Mesenchymal stem cell (in vitro differentiated cells and primary cell): ENCODE measurements around the gene SNX24.

Experiments used
- DNase-seq: peaks from one replicate; pipeline ENCODE4 v3.0.0-alpha.2; 2013
- H2AFZ ChIP-seq: one replicate; pipeline ENCODE4 v1.6.1; 2013; ENCODE audit warnings: low read depth, mild to moderate bottlenecking, control low read depth, inconsistent platforms, low read length, moderate library complexity
- H2AK5ac ChIP-seq: 2 replicates; pipeline ENCODE4 v1.6.1; 2013; ENCODE audit warnings: low read length, moderate library complexity, mild to moderate bottlenecking, inconsistent platforms; ENCODE audit not compliant: severe bottlenecking
- H2BK120ac ChIP-seq: one replicate; pipeline ENCODE4 v1.6.1; 2013; ENCODE audit warnings: low read depth, mild to moderate bottlenecking, inconsistent platforms, low read length, moderate library complexity
- H2BK12ac ChIP-seq, 2 experiments: one replicate each; pipeline ENCODE4 v1.6.1; 2013; ENCODE audit warnings: inconsistent platforms in 2 of 2, low read length in 2 of 2, mild to moderate bottlenecking in 2 of 2, moderate library complexity in 2 of 2, control low read depth in 1 of 2
- H2BK15ac ChIP-seq: one replicate; pipeline ENCODE4 v1.6.1; 2013; ENCODE audit warnings: mild to moderate bottlenecking, low read depth, inconsistent platforms; ENCODE audit not compliant: poor library complexity, severe bottlenecking
- H2BK5ac ChIP-seq: 2 replicates; pipeline ENCODE4 v1.6.1; 2013; ENCODE audit warnings: low read depth, mild to moderate bottlenecking, low read length, control low read depth, inconsistent platforms; ENCODE audit not compliant: poor library complexity, severe bottlenecking
- H3K14ac ChIP-seq, 2 experiments: one replicate each; pipeline ENCODE4 v1.6.1; 2013; ENCODE audit warnings: inconsistent platforms in 2 of 2, low read length in 2 of 2, control low read depth in 1 of 2, mild to moderate bottlenecking in 1 of 2, moderate library complexity in 1 of 2
- H3K18ac ChIP-seq, 2 experiments: one replicate each; pipeline ENCODE4 v1.6.1; 2013; ENCODE audit warnings: inconsistent platforms in 2 of 2, low read length in 2 of 2, control low read depth in 1 of 2, low read depth in 1 of 2, mild to moderate bottlenecking in 1 of 2
- H3K23ac ChIP-seq, 2 experiments: one replicate each; pipeline ENCODE4 v1.6.1; 2013; ENCODE audit warnings: inconsistent platforms in 2 of 2, low read length in 2 of 2, mild to moderate bottlenecking in 2 of 2, moderate library complexity in 2 of 2, control low read depth in 1 of 2
- H3K27ac ChIP-seq: 2 replicates; pipeline ENCODE4 v1.5.1; 2013; ENCODE audit warnings: mild to moderate bottlenecking, moderate library complexity, low read length, control low read depth, inconsistent platforms; ENCODE audit not compliant: poor library complexity, severe bottlenecking
- H3K27me3 ChIP-seq, 2 experiments: 2 replicates each; pipeline versions ENCODE4 v1.6.1 to v1.7.0; 2013; ENCODE audit warnings: low read length in 2 of 2, mild to moderate bottlenecking in 2 of 2, moderate library complexity in 2 of 2, control low read depth in 1 of 2, inconsistent platforms in 1 of 2; ENCODE audit not compliant: control insufficient read depth in 1 of 2, insufficient read depth in 1 of 2
- H3K36me3 ChIP-seq, 2 experiments: 2 replicates each; pipeline versions ENCODE4 v1.6.1 to v1.7.0; 2013; ENCODE audit warnings: low read length in 2 of 2, control low read depth in 1 of 2, inconsistent platforms in 1 of 2, low read depth in 1 of 2, mild to moderate bottlenecking in 1 of 2; ENCODE audit not compliant: insufficient read depth in 2 of 2, control insufficient read depth in 1 of 2
- H3K4ac ChIP-seq, 2 experiments: one replicate each; pipeline ENCODE4 v1.6.1; 2013; ENCODE audit warnings: inconsistent platforms in 2 of 2, low read length in 2 of 2, mild to moderate bottlenecking in 2 of 2, moderate library complexity in 2 of 2, control low read depth in 1 of 2, low read depth in 1 of 2
- H3K4me1 ChIP-seq: 2 replicates; pipeline ENCODE4 v1.6.1; 2013; ENCODE audit warnings: low read depth, low read length, control low read depth; ENCODE audit not compliant: control insufficient read depth, insufficient read depth
- H3K4me2 ChIP-seq: 2 replicates; pipeline ENCODE4 v1.6.1; 2013; ENCODE audit warnings: low read length, mild to moderate bottlenecking, inconsistent platforms; ENCODE audit not compliant: poor library complexity, severe bottlenecking
- H3K4me3 ChIP-seq, 2 experiments: 2 replicates each; pipeline versions ENCODE4 v1.5.1 to v1.7.0; 2013; ENCODE audit warnings: low read length in 2 of 2, mild to moderate bottlenecking in 2 of 2, control low read depth in 1 of 2, low read depth in 1 of 2; ENCODE audit not compliant: insufficient read depth in 1 of 2
- H3K79me1 ChIP-seq: replicated peaks from 2 replicates; pipeline ENCODE4 v1.6.1; 2013; ENCODE audit warnings: mild to moderate bottlenecking, control low read depth, low read length, inconsistent platforms; ENCODE audit not compliant: poor library complexity, severe bottlenecking
- H3K9ac ChIP-seq: 2 replicates; pipeline ENCODE4 v1.7.0; 2013; ENCODE audit warnings: mild to moderate bottlenecking, low read length, moderate library complexity
- H3K9me3 ChIP-seq: 2 replicates; pipeline ENCODE4 v1.7.0; 2013; ENCODE audit warnings: mild to moderate bottlenecking, low read length; ENCODE audit not compliant: control insufficient read depth
- H4K8ac ChIP-seq: one replicate; pipeline ENCODE4 v1.6.1; 2013; ENCODE audit warnings: inconsistent platforms, mild to moderate bottlenecking, low read length, moderate library complexity
- H4K91ac ChIP-seq: one replicate; pipeline ENCODE4 v1.6.1; 2013; ENCODE audit warnings: mild to moderate bottlenecking, low read length, inconsistent platforms
- WGBS: methylation state at CpG from one replicate; pipeline ENCODE4 v1.1.7; 2013; ENCODE audit warnings: mixed read lengths; 5-methylcytosine and 5-hydroxymethylcytosine counted together

The SNX24 gene

DNA sequence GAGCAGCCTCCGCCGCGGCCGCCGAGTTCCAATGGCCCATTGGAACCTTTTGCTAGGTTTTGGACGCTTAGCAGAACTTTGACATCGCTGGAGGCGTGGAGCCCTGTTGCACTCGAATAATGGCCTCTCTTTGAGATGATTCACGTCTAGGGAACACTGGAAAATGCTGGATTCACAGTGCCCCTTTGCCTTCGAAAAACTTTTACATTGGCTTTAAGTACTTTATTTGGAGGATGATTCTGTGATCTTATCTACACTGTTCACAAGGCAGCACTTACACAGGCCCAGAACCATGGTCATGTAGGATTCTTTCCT is 191.6 kb downstream of the SNX24 start:
- H3K79me1 ChIP-seq = peaks cover 13% of the 10 kb centered on the region
- H4K8ac ChIP-seq = peak overlapping the region; percentile 95
- H2AFZ ChIP-seq = peak overlapping the region; percentile 90
- H3K9me3 ChIP-seq = no peaks in the 10 kb centered on the region
- peak overlapping the region; percentile 27 for H2BK120ac ChIP-seq
- peak overlapping the region; percentile 84 to 89 for H3K4me3 ChIP-seq
- H3K36me3 ChIP-seq = no peaks in the 10 kb centered on the region
- H3K4me1 ChIP-seq = peaks cover 5% of the 10 kb centered on the region
- peak overlapping the region; percentile 84 to 92 for H3K18ac ChIP-seq
- peak overlapping the region; percentile 68 for H3K4me2 ChIP-seq
- no peaks in the 10 kb centered on the region for H3K27me3 ChIP-seq
- H2BK15ac ChIP-seq = peak overlapping the region; percentile 84
- H3K23ac ChIP-seq = peak overlapping the region in 1 of 2 experiments; percentile 37
- peak overlapping the region; percentile 73 for H3K27ac ChIP-seq
- DNase-seq = no peak
- no peak overlapping the region for H3K14ac ChIP-seq
- peak overlapping the region in 1 of 2 experiments; percentile 60 for H2BK12ac ChIP-seq
- H4K91ac ChIP-seq = no peak overlapping the region
- 2% methylated on average over 11 of the region's 11 CpGs for WGBS
- H3K4ac ChIP-seq = peak overlapping the region; percentile 86 to 87
- H2BK5ac ChIP-seq = no peak overlapping the region
- H3K9ac ChIP-seq = peak overlapping the region; percentile 89
- no peak overlapping the region for H2AK5ac ChIP-seq

DNA sequence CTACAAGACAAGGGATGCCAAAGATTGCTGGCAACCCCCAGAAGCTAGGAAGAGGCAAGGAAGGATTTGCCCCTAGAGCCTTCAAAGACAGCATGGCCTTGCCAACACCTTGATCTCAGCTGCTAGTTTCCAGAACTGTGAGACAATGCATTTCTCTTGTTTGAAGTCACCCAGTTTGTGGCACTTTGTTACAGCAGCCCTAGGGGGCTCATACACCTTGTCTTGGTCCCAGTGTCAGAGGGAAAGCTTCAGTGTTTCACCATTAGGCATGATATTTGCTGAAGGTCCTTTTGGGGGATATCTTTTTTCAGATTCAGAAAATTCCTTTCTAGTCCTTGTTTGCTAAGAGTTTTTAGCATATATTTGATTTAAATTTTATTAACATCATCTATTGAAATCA is 194.3 kb downstream of the SNX24 start:
- H3K9me3 ChIP-seq = no peaks in the 10 kb centered on the region
- H2BK12ac ChIP-seq = no peak overlapping the region
- H4K8ac ChIP-seq = peak overlapping the region; percentile 54

DNA sequence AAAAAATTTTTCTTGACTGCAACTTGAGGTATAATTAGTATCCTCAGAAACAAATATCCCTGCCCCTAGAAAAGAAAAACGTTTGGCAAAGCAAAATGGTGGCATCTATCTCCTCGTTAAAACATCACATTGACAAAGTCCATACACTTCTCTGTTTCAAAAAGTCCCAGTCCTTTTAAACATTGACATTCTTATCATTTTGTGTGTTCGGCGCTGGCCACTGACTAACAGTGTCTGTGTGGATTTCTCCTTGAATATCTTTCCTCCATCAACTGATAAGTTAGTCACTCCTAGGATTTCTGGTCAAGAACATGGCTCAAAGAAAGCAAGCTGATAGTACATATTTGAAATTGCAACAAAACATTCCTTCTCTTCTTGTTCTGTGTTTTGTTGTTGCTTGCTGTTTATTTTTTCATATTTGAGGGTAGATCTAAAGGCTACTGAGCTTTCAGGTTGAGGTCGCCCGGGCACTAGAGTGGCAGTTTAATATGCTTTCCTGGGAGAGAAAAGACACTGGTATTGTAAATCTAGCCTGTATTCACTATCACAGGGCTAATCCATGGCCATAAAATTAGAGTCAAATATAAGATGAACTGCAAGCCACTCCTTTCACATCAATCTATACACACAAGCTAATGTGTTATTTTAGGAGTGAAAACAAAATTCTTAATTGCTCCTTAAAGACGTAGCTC is 199.7 kb downstream of the SNX24 start:
- H3K36me3 ChIP-seq = no peaks in the 10 kb centered on the region
- no peak overlapping the region for H3K23ac ChIP-seq
- H2BK5ac ChIP-seq = no peak overlapping the region
- H3K27ac ChIP-seq = no peak overlapping the region
- no peak overlapping the region for H4K8ac ChIP-seq
- no peaks in the 10 kb centered on the region for H3K4me1 ChIP-seq
- peak; percentile 12 for DNase-seq
- no peak overlapping the region for H2AK5ac ChIP-seq
- no peak overlapping the region for H2BK12ac ChIP-seq
- 47% methylated on average over 6 of the region's 7 CpGs for WGBS
- H3K9me3 ChIP-seq = no peaks in the 10 kb centered on the region
- no peaks in the 10 kb centered on the region for H3K79me1 ChIP-seq
- no peak overlapping the region for H3K18ac ChIP-seq
- H3K4ac ChIP-seq = no peak overlapping the region
- H2AFZ ChIP-seq = no peak overlapping the region
- no peak overlapping the region for H3K4me2 ChIP-seq
- H2BK15ac ChIP-seq = no peak overlapping the region
- no peak overlapping the region for H3K4me3 ChIP-seq
- no peak overlapping the region for H4K91ac ChIP-seq
- no peak overlapping the region for H2BK120ac ChIP-seq
- no peak overlapping the region for H3K9ac ChIP-seq
- H3K27me3 ChIP-seq = no peaks in the 10 kb centered on the region
- H3K14ac ChIP-seq = no peak overlapping the region

More for the DNA sequence above, 194.3 kb downstream of the SNX24 start:
- no peak overlapping the region for H2AK5ac ChIP-seq
- H3K4ac ChIP-seq = no peak overlapping the region
- peaks cover 5% of the 10 kb centered on the region for H3K4me1 ChIP-seq
- no peak overlapping the region for H3K9ac ChIP-seq
- no peak for DNase-seq
- no peak overlapping the region for H2BK15ac ChIP-seq
- H3K27ac ChIP-seq = no peak overlapping the region
- no peak overlapping the region for H3K23ac ChIP-seq
- no peaks in the 10 kb centered on the region for H3K27me3 ChIP-seq
- no peak overlapping the region for H2BK120ac ChIP-seq
- H3K4me2 ChIP-seq = no peak overlapping the region
- no peaks in the 10 kb centered on the region for H3K36me3 ChIP-seq
- peaks cover 3% of the 10 kb centered on the region for H3K79me1 ChIP-seq
- H2BK5ac ChIP-seq = no peak overlapping the region
- H4K91ac ChIP-seq = no peak overlapping the region
- H2AFZ ChIP-seq = no peak overlapping the region
- no peak overlapping the region for H3K4me3 ChIP-seq
- no peak overlapping the region for H3K18ac ChIP-seq
- H3K14ac ChIP-seq = no peak overlapping the region

DNA sequence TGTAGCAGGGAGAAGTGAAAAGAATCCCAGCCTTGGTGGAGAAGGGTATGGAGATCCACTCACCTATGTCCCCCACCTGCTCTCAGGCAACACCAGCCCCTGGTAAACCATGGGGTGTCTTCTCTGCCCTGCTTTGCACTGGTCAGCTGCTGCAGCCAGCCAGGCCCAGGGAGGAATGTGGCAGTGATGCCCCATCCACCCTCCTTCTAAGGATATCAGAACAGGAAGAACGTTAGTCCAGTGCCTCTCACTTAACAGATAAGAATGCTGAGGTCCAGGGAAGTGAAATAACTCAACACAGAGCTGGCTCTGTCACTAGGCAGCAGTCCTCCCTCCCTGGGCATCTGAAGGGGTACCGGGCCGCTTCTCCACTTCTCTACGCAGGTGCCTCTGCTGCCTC is 200.8 kb downstream of the SNX24 start:
- no peaks in the 10 kb centered on the region for H3K79me1 ChIP-seq
- H3K23ac ChIP-seq = no peak overlapping the region
- H3K4me2 ChIP-seq = no peak overlapping the region
- H2BK12ac ChIP-seq = no peak overlapping the region
- H3K4me1 ChIP-seq = no peaks in the 10 kb centered on the region
- H3K9ac ChIP-seq = no peak overlapping the region
- H2BK15ac ChIP-seq = no peak overlapping the region
- no peak overlapping the region for H3K4me3 ChIP-seq
- H2AK5ac ChIP-seq = no peak overlapping the region
- no peak overlapping the region for H3K27ac ChIP-seq
- H3K18ac ChIP-seq = no peak overlapping the region
- WGBS = 87% methylated on average over 4 of the region's 4 CpGs
- DNase-seq = no peak
- no peak overlapping the region for H2AFZ ChIP-seq
- no peak overlapping the region for H3K4ac ChIP-seq
- H3K27me3 ChIP-seq = no peaks in the 10 kb centered on the region
- H3K36me3 ChIP-seq = no peaks in the 10 kb centered on the region
- H2BK120ac ChIP-seq = no peak overlapping the region
- H3K14ac ChIP-seq = no peak overlapping the region
- H4K91ac ChIP-seq = no peak overlapping the region
- H3K9me3 ChIP-seq = no peaks in the 10 kb centered on the region
- no peak overlapping the region for H4K8ac ChIP-seq
- no peak overlapping the region for H2BK5ac ChIP-seq
